Measurements from ENCODE around the gene EIF2B4. TPM values are rescaled to one million over a fixed set of nuclear protein-coding genes. Genes with fewer than 3 reads are reported as not detected.

Gene EIF2B4
- total and polyA plus RNA-seq, 2 of the 13 experiments (the other 11 are each of a cell fraction or from before 2014, with no cell fraction given): 91.5 to 96.4 TPM

DNA sequence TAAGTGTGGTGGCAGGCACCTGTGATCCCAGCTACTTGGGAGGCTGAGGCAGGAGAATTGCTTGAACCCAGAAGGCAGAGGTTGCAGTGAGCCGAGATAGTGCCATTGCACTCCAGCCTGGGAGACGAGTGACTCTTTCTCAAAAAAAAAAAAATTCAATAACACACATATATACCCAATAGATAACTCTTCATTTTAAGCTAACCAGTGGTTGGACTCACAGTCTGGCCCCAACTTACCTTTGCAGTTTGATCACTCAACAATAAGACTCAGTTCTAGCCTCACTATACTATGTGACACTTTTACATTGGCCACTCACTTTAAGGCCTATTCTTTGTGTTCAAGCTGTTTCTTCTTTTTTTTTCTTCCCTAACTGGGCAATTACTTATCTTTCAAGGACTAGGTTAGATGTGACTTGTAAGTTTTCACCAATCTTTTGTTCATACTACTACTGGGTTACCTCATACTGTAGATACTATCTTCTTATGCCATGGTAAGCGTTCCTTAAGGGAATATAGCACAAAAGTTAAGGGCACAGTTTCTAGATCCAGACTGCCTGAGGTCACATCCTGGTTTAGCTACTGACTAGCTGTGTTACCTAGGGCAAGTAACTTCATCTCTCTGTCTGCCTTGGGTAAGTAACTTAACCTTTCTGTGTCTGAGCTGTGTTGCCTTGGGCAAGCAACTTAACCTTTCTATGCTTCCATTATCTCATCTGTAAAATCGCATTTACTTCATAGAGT, 7.3 kb downstream of the EIF2B4 start (continued):
- TF ChIP-seq HINFP (CRISPR knock-in tag; IDR thresholded peaks at IDR 0.05; ENCODE audit: low read depth): no peak
- no peak for TF ChIP-seq ZNF367 (CRISPR knock-in tag; IDR thresholded peaks at IDR 0.05; ENCODE audit: borderline replicate concordance)

GRCh38 chr2:27356382-27357181, 13.6 kb downstream of the EIF2B4 start, which contains the start of gene GTF3C2:
Gene GTF3C2, minus strand, starts transcription at chr2:27356764. Its CDS starts 13,210 bp downstream, at chr2:27343554.
- WGBS (ENCODE audit: low lambda C conversion rate): under 1% methylated on average over 42 of the region's 67 CpGs
- Histone ChIP-seq H3K9me3 (ENCODE audit: low read length) (no peaks in the 10 kb centered on the region), H3K9ac (ENCODE audit: insufficient read depth, low read depth, low read length) (peak within 1 kb of the TSS; percentile 99), H3K4me1 (ENCODE audit: insufficient read depth, low read length) (peaks cover 64% of the 10 kb centered on the region), H3K79me2 (ENCODE audit: insufficient read depth, low read length) (peaks cover 63% of the 10 kb centered on the region), H3K36me3 (replicated peaks in 1 of 2; ENCODE audit: control insufficient read depth in 1 of 2, insufficient read depth in 2 of 2, low read length in 2 of 2) (peaks cover 0 to 1% of the 10 kb centered on the region in 2 experiments; a peak in 1 of 5 replicates), H3K4me2 (ENCODE audit: low read depth, low read length) (peak within 1 kb of the TSS; percentile 90), H3K27me3 (ENCODE audit: control insufficient read depth in 1 of 2, insufficient read depth in 2 of 2, low read length in 2 of 2) (no peaks in the 10 kb centered on the region; a peak in 1 of 5 replicates), H3K4me3 (replicated peaks in 1 of 3; ENCODE audit: insufficient read depth in 1 of 3, low read depth in 2 of 3, low read length in 3 of 3) (peak within 1 kb of the TSS; percentile 72 to 91 (median 85)), H4K20me1 (ENCODE audit: insufficient read depth, low read length) (no peaks in the 10 kb centered on the region), H2AFZ (ENCODE audit: low read length) (no peak within 1 kb of the TSS), H3K27ac (ENCODE audit: extremely low read length, insufficient read depth, low read length) (peak within 1 kb of the TSS; percentile 96)
- CTCF ChIA-PET (ENCODE audit: low intra/inter-chr PET ratio, low total read pairs): no interaction called here
- DNase-seq (ENCODE audit: low spot score) (peak; percentile 99), FAIRE-seq (peak; percentile 74), ATAC-seq (peak; percentile 88)
- intact Hi-C loops (cut with micrococcal nuclease; ENCODE audit: unreplicated experiment): loop anchor here (1.0 to 2.0 kb wide), 2 partner anchors 14 to 35 kb away; partner anchors contain the start of genes EIF2B4 and SNX17
- BruUV-seq (replicated peaks): no TSS peak
- POLR2A ChIA-PET: interaction anchor here (0.9 to 2.7 kb wide), 23 partner anchors 11 to 305 kb away, joined by 3 to 125 read pairs (median 4); partner anchors contain the start of genes AGBL5, CCDC121, EIF2B4 and GPN1
- in situ Hi-C loops (cut with HindIII; ENCODE audit: extremely low pct_ligation_motif_present, low pct_unique_long_range_greater_than_20kb): no loop called here
- TF ChIP-seq ZMYM3 (CRISPR knock-in tag; IDR thresholded peaks at IDR 0.05): peak; percentile 33
- TF ChIP-seq RBM39 (IDR thresholded peaks at IDR 0.05; ENCODE audit: low read depth, low read length, poor library complexity, severe bottlenecking): peak; percentile 87
- TF ChIP-seq ZSCAN31 (CRISPR knock-in tag; IDR thresholded peaks at IDR 0.05; ENCODE audit: low read depth): peak; percentile 91
- TF ChIP-seq BHLHE40 (IDR thresholded peaks at IDR 0.05; ENCODE audit: low read length): peak; percentile 36
- peak; percentile 96 for TF ChIP-seq NR2C2 (CRISPR knock-in tag; IDR thresholded peaks at IDR 0.05; ENCODE audit: borderline replicate concordance)
- peak; percentile 70 for TF ChIP-seq KDM5B (CRISPR knock-in tag; IDR thresholded peaks at IDR 0.05; ENCODE audit: borderline replicate concordance)
- TF ChIP-seq ZNF549 (CRISPR knock-in tag; IDR thresholded peaks at IDR 0.05): 0 out of 2 replicates have a peak, but pooled peaks have one; percentile 25
- no peak for TF ChIP-seq IKZF1 (IDR thresholded peaks at IDR 0.05)
- peak; percentile 91; the same call in 1 of the 2 replicates for TF ChIP-seq ZNF558 (CRISPR knock-in tag; IDR thresholded peaks at IDR 0.05; ENCODE audit: borderline replicate concordance)
- no peak for TF ChIP-seq AKAP8 (CRISPR knock-in tag; IDR thresholded peaks at IDR 0.05)
- peak; percentile 96 for TF ChIP-seq PRDM10 (CRISPR knock-in tag; IDR thresholded peaks at IDR 0.05; ENCODE audit: low read depth)
- no peak; the same call in 1 of the 2 replicates for TF ChIP-seq DR1 (CRISPR knock-in tag; IDR thresholded peaks at IDR 0.05)
- TF ChIP-seq ZFP36 (IDR thresholded peaks at IDR 0.05; ENCODE audit: borderline replicate concordance, low read depth, low read length, partially characterized antibody): no peak
